IPS-20b (cell line): Measurements from ENCODE around the gene COL18A1.
A peak's percentile ranks its signal among the peaks of the same experiment; 100 is the strongest.

Experiments used
- H3K27ac ChIP-seq: one replicate; pipeline ENCODE4 v1.5.1; 2013; ENCODE audit warnings: low read length
- H3K27me3 ChIP-seq: 2 replicates; pipeline ENCODE4 v1.6.1; 2013; ENCODE audit warnings: mild to moderate bottlenecking, low read length, inconsistent platforms; ENCODE audit not compliant: insufficient read depth
- H3K36me3 ChIP-seq: 2 replicates; pipeline ENCODE4 v1.6.1; 2013; ENCODE audit warnings: low read depth, mild to moderate bottlenecking, inconsistent platforms, low read length, moderate library complexity; ENCODE audit not compliant: insufficient read depth
- H3K4me1 ChIP-seq: 2 replicates; pipeline ENCODE4 v1.6.1; 2013; ENCODE audit warnings: mild to moderate bottlenecking, control low read depth, inconsistent platforms, low read length, moderate library complexity; ENCODE audit not compliant: insufficient read depth
- H3K4me3 ChIP-seq: 2 replicates; pipeline ENCODE4 v1.5.1; 2013; ENCODE audit warnings: mild to moderate bottlenecking, low read length, inconsistent platforms
- H3K9ac ChIP-seq: 2 replicates; pipeline ENCODE4 v1.6.1; 2013; ENCODE audit warnings: low read depth, mild to moderate bottlenecking, inconsistent platforms, low read length, moderate library complexity
- H3K9me3 ChIP-seq: 2 replicates; pipeline ENCODE4 v1.6.1; 2013; ENCODE audit warnings: mild to moderate bottlenecking, low read depth, low read length, inconsistent platforms; ENCODE audit not compliant: insufficient read depth

The COL18A1 gene

DNA sequence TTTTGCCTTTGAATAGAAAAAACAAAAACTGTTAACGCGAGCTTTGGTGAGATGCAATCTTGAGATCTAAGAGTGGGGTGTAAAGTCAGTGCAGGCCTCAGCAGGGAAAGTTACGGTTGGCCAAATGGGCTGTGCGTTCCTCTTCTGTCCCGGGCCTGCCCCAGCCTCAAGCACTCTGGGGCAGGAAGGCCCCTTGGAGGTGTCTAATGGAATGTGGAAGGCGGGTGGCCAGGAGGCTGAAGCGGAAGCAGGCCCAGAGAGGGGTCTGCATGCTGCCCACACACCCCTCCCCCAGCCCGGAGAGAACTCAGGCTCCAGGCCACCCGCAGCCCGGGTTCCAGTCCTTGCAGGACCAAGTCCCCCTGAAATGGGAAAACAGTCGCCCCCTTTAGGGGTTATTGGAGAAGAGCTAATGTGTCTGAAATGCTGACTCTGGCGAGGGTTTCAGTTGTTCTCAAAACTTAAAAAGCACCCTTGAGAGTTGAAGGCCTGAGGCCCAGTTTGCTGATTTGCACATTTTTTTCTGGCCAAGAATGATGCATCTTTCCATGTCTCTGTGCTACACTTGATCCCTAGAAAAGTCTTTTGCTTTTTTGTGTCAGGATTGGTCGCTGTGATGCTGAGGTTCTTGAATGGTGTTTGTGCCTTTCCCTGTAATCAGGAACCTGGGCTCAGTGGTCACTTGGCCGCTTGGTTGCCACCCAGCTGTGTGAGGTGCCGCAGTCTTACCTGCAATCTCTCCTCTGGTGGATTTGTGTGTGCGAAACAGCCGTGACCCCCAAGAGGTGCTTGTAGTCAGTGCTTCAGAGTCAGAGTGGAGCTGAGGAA, 2.0 kb downstream of the COL18A1 start:
- H3K4me3 ChIP-seq: peak overlapping the region; percentile 72
- peaks cover 23% of the 10 kb centered on the region for H3K27me3 ChIP-seq
- peak overlapping the region; percentile 76; the same call in 1 of the 2 replicates for H3K9ac ChIP-seq
- H3K36me3 ChIP-seq: 0 out of 2 replicates have a peak, but pooled peaks cover 7% of the 10 kb centered on the region
- no peaks in the 10 kb centered on the region for H3K9me3 ChIP-seq
- peaks cover 33% of the 10 kb centered on the region for H3K4me1 ChIP-seq
- H3K27ac ChIP-seq: peak overlapping the region; percentile 6

DNA sequence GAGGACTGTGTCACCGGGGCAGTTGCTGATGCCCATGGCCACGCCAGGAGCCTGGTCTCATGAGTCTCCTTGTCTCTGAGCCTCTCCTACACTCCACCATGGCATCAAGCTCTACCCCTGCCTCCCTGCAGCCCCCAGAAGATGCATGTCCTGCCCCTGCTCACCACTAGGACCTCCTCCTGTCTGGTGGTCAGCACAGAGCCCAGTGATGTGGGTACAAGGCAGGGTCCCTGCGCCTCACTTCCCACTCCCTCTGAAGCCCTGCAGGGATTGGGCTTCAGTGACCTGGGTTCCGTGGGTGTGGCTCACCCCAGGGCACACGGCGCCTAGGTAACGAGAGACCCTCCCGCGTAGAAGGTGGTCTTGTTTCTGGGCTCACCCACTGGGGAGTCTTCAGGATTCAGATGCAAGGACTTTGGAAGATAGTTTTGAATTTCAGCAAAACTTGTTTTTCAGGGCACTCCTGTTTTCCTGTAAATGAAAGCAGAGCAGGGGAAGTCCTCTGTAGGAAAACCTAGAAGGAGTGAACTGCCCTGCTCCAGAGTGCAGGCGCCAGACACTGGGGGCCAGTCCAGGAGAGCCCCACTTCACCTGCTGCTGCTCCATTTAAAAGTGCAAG, 2.8 kb downstream of the COL18A1 start:
- Histone ChIP-seq H3K4me1 (peaks cover 36% of the 10 kb centered on the region), H3K36me3 (0 out of 2 replicates have a peak, but pooled peaks cover 7% of the 10 kb centered on the region), H3K9ac (peak overlapping the region; percentile 34; the same call in 1 of the 2 replicates), H3K9me3 (no peaks in the 10 kb centered on the region), H3K4me3 (peak overlapping the region; percentile 72), H3K27me3 (peaks cover 16% of the 10 kb centered on the region), H3K27ac (peak overlapping the region; percentile 43)

DNA sequence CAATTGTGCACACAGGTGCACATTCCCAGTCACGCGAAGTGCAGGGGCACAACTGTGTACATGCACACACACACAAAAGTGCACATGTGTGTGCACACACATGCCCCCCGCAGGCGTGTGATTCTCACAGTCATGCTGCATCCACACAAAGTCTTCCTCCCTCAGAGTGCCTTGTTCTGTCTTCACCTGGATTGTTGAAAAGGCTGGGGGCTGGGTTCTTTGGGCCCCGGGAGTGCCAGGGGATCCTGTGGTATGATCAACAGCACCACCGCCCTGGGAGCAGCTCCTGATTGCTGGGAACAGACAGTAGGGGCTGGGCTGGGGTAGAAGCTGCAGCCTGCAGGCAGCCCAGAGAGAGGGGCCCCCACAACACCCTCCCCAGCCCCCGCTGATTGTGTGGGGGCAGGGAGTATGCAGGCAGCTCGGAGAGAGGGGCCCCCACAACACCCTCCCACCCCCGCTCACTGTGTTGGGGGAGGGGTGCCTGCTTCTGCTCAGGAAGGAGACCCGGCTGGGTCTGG, 3.4 kb downstream of the COL18A1 start:
- peaks cover 37% of the 10 kb centered on the region for H3K4me1 ChIP-seq
- H3K36me3 ChIP-seq: 0 out of 2 replicates have a peak, but pooled peaks cover 7% of the 10 kb centered on the region
- no peaks in the 10 kb centered on the region for H3K9me3 ChIP-seq
- H3K9ac ChIP-seq: peak overlapping the region; percentile 34; the same call in 1 of the 2 replicates
- peaks cover 10% of the 10 kb centered on the region for H3K27me3 ChIP-seq
- peak overlapping the region; percentile 43 for H3K27ac ChIP-seq
- H3K4me3 ChIP-seq: peak overlapping the region; percentile 10; the same call in 1 of the 2 replicates

DNA sequence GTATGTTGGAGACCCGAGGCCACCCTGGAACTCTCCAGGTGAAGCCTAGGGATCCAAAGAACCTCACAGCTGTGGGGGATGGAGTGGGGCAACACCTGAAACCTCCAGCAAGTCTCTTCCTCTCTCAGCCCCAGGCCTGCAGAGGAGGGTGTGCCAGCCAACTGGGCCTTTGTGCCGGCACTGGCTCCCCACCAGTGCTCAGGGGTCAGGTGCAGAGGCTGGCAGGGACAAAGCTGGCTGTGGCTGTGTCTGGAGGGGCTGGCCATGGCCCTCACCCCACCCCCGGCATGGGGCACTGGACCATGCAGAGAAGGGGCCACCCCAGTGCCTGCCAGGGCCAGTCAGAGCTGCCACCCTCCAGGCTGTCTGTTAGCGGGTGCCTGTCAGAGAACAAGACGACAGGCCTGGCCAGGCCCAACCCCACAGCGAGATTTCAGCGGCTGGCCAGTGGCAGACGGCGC, 3.9 kb downstream of the COL18A1 start:
- no peaks in the 10 kb centered on the region for H3K9me3 ChIP-seq
- peaks cover 5% of the 10 kb centered on the region for H3K27me3 ChIP-seq
- peak overlapping the region; percentile 61; the same call in 1 of the 2 replicates for H3K9ac ChIP-seq
- H3K4me3 ChIP-seq: no peak overlapping the region; the same call in 1 of the 2 replicates
- peaks cover 34% of the 10 kb centered on the region for H3K4me1 ChIP-seq
- no peak overlapping the region for H3K27ac ChIP-seq
- H3K36me3 ChIP-seq: 0 out of 2 replicates have a peak, but pooled peaks cover 7% of the 10 kb centered on the region

DNA sequence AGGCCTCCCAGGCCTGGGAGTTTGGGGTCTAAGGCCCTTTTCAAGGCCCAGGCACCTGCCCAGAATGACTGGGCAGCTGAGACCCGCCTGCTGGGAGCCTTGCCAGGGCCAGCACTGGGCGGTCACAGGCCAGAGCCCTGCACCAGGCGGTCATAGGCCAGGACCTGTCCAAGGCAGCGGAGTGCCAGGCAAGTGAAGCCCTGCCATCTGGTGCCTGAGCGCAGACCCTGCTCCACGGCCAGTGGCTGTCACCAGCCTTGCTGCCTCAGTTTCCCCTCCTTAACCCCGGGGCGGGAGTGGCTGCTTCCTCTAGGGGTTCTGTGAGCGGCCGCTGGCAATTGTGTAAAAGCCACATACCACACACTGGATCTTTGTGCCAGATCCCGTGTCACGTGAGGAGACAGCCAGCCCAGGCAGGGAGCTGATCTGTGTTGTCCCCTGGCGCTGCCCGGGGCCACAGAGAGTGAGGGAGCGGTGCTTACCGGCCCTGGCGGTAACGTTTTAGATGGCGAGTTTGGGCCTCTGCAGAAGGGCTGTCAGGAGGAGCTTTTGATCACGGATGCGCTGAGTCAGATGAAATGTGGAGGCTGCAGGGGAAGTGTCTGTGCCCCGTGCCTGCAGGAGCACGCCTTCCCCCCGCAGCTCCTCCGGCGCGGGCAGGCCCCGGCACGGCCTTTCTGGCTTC, 4.6 kb downstream of the COL18A1 start:
- H3K9me3 ChIP-seq: no peaks in the 10 kb centered on the region
- H3K4me1 ChIP-seq: peaks cover 33% of the 10 kb centered on the region
- 0 out of 2 replicates have a peak, but pooled peaks cover 7% of the 10 kb centered on the region for H3K36me3 ChIP-seq
- H3K27me3 ChIP-seq: no peaks in the 10 kb centered on the region
- H3K4me3 ChIP-seq: no peak overlapping the region
- H3K27ac ChIP-seq: no peak overlapping the region
- no peak overlapping the region; the same call in 1 of the 2 replicates for H3K9ac ChIP-seq

DNA sequence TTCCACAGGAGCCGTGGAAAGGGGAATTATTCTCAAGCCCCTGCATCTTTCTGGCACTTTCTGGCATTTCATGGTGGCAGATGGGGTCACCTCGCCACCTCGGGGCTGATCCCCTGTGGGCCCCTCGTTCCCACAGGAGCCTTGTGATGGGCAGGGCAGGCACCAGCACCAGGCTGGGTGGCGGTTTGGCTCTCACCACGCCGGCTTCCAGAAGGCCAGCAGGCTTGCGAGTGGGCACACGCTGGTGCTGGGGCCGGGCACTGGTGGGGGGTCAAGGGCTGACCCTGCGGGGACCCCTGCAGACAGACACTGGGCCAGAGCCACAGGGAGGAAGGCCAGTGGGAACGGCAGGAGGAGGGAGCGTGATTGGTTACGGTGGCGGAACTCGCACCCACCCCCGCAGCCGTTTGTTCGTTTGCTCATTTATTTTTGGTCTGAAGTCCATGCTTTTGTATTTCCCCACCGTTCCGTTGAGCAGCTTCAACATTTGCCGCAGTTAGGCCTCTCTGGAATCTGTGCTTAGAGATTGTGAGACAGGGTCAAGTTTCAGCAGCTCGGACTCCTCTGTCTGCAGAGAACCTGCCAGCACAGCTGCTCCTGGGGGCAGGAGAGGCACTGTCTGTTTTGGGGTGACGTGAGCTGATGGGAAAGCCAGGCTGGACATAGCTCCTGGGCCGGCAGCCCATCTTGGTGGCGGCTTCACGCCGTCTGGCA, 5.3 kb downstream of the COL18A1 start:
- no peaks in the 10 kb centered on the region for H3K27me3 ChIP-seq
- peak overlapping the region; percentile 27; the same call in 1 of the 2 replicates for H3K9ac ChIP-seq
- no peak overlapping the region for H3K27ac ChIP-seq
- H3K4me3 ChIP-seq: no peak overlapping the region
- H3K9me3 ChIP-seq: no peaks in the 10 kb centered on the region
- 0 out of 2 replicates have a peak, but pooled peaks cover 7% of the 10 kb centered on the region for H3K36me3 ChIP-seq
- peaks cover 33% of the 10 kb centered on the region for H3K4me1 ChIP-seq

DNA sequence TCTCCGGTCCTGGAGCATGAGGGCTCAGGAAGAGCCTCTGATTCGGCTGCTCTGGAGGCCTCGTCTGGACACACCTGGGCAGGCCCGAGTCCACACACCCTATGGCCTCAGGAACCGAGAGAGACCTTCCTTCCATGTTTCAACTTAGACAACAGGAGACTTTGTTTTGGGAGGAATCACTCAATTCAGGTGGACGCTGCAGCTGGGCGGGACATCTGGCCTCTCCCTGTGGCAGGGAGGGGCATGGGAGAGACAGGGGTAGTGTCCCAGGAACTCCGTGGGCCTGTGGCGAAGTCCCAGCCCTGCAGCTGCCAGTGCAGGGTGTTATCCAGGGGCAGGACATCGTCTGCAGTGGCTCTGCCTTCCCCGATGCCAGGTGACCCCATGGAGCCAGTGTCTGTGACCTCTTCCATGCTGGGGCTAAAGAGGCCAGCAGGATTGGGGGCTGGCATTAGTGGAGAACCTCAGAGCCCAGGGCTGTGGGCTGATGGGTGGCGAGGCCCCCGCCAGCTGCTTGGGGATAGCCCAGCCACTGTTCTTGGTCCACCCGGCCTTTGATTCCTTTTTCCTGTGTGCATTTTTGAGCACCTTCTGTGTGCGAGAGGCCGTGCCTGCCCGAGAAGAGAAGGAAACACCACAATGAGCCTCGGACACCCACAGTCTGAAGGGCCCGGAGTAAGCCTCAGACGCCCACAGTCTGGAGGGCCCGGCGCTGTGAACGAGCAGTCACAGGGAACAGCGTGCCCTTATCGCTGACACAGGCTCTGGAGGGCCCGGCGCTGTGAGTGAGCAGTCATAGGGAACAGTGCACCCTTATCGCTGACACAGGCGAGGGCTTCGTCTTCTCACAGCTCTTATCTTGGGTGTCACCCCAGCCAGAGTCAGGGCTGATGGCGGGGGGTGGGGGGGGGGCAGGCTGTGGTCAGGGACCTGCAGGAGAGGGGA, 6.2 kb downstream of the COL18A1 start:
- H3K9me3 ChIP-seq: no peaks in the 10 kb centered on the region
- no peak overlapping the region for H3K4me3 ChIP-seq
- no peak overlapping the region for H3K27ac ChIP-seq
- peak overlapping the region; percentile 27; the same call in 1 of the 2 replicates for H3K9ac ChIP-seq
- H3K27me3 ChIP-seq: no peaks in the 10 kb centered on the region
- H3K36me3 ChIP-seq: 0 out of 2 replicates have a peak, but pooled peaks cover 7% of the 10 kb centered on the region
- peaks cover 40% of the 10 kb centered on the region for H3K4me1 ChIP-seq

DNA sequence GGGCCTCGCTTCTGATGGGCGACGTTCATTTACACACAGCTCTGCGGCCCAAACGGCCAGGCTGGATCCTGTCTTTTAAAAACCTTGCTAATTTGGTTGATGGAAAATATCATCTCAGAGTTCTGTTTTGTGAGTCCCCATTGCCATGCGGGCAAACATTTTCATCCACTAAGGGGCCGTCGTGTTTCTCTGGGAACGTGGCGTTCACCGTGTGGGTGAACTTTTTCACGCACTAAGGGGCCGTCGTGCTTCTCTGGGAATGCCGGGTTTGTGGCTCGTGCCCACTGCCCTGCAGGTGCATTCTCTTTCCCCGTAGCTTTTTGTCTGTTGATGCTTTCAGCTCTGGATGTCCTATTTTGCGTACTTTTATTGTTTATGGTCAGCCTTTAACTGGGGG, 6.8 kb downstream of the COL18A1 start:
- H3K9me3 ChIP-seq: no peaks in the 10 kb centered on the region
- H3K27ac ChIP-seq: no peak overlapping the region
- H3K4me3 ChIP-seq: no peak overlapping the region
- H3K9ac ChIP-seq: no peak overlapping the region
- H3K36me3 ChIP-seq: 0 out of 2 replicates have a peak, but pooled peaks cover 7% of the 10 kb centered on the region
- peaks cover 47% of the 10 kb centered on the region for H3K4me1 ChIP-seq
- no peaks in the 10 kb centered on the region for H3K27me3 ChIP-seq

DNA sequence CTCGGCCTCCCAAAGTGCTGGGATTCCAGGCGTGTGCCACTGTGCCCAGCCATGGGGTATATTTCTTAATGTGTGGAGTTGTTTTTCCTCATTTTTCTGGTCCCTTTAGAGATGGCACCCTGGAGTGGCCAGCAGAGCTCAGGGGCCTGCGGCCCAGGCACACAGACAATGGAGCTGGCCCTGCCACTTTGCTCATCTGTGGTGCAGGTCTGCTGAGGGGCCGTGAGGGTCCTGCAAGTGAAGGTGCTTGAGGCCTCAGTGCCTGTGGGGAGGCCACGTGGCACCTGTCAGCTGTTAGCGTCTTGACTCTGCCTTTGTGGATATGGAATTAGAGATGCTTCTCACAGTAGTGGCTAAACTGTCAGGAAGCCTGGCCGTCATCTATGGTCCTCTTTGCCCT, 7.5 kb downstream of the COL18A1 start:
- no peak overlapping the region for H3K4me3 ChIP-seq
- no peaks in the 10 kb centered on the region for H3K27me3 ChIP-seq
- 0 out of 2 replicates have a peak, but pooled peaks cover 7% of the 10 kb centered on the region for H3K36me3 ChIP-seq
- H3K9ac ChIP-seq: no peak overlapping the region
- peaks cover 49% of the 10 kb centered on the region for H3K4me1 ChIP-seq
- H3K27ac ChIP-seq: no peak overlapping the region
- no peaks in the 10 kb centered on the region for H3K9me3 ChIP-seq
